NCI-H510A treated with DMSO at 0.1 percent for 48 hours (cell line): ENCODE results near the gene C1orf35.

Experiments
- DNase-seq: peaks from one replicate; lab custom pipeline; 2025; lab: John Stamatoyannopoulos, UW

The C1orf35 gene

GRCh38 chr1:228063251-228064191, 39.6 kb downstream of the C1orf35 start:
- no peak for DNase-seq

GRCh38 chr1:228062812-228063211, 40.3 kb downstream of the C1orf35 start:
- no peak for DNase-seq

- no peak for DNase-seq
Observed at GRCh38 chr1:228062085-228062791, 40.9 kb downstream of the C1orf35 start.

GRCh38 chr1:228061411-228062084, 41.6 kb downstream of the C1orf35 start:
- DNase-seq = no peak

- no peak for DNase-seq
Observed at GRCh38 chr1:228060458-228061190, 42.5 kb downstream of the C1orf35 start.

- DNase-seq = no peak
Observed at GRCh38 chr1:228059634-228060457, 43.3 kb downstream of the C1orf35 start.

- DNase-seq = no peak
Observed at GRCh38 chr1:228058949-228059633, 44.0 kb downstream of the C1orf35 start.

- DNase-seq = no peak
Observed at GRCh38 chr1:228058172-228058948, 44.8 kb downstream of the C1orf35 start.
